Large intestine (tissue), 3 donors: ENCODE measurements around the gene PTPN21. TPM values are rescaled to one million over a fixed set of nuclear protein-coding genes. Genes with fewer than 3 reads are reported as not detected.

Source experiments
- DNase-seq, 2 donors: peaks; one replicate each; pipeline versions ENCODE4 v3.0.0 to v3.0.0-alpha.2; 2013
- H3K27ac ChIP-seq: one replicate; pipeline ENCODE4 v1.5.1; 2013; ENCODE audit warnings: low read length
- H3K27me3 ChIP-seq: 2 replicates; pipeline ENCODE4 v1.6.1; 2013; ENCODE audit warnings: low read length; ENCODE audit not compliant: control insufficient read depth, insufficient read depth
- H3K36me3 ChIP-seq: 2 replicates; pipeline ENCODE4 v1.6.1; 2013; ENCODE audit warnings: low read length; ENCODE audit not compliant: control insufficient read depth, insufficient read depth
- H3K4me1 ChIP-seq: one replicate; pipeline ENCODE4 v1.6.1; 2013; ENCODE audit warnings: low read length; ENCODE audit not compliant: control insufficient read depth, insufficient read depth
- H3K4me3 ChIP-seq: one replicate; pipeline ENCODE4 v1.5.1; 2013; ENCODE audit warnings: low read length
- H3K9me3 ChIP-seq: one replicate; pipeline ENCODE4 v1.6.1; 2013; ENCODE audit warnings: mild to moderate bottlenecking, low read depth, low read length, moderate library complexity; ENCODE audit not compliant: control insufficient read depth
- WGBS: methylation state at CpG from one replicate; pipeline ENCODE4 v1.1.5; 2013; ENCODE audit warnings: low lambda C conversion rate; ENCODE audit not compliant: insufficient coverage; 5-methylcytosine and 5-hydroxymethylcytosine counted together
- polyA plus RNA-seq: library from polyadenylated mRNA; unstranded; fragments of 120-200 nt; gene quantifications from one replicate; pipeline ENCODE4 v1.2.1, GENCODE V29; 2013

Gene PTPN21
- polyA plus RNA-seq, 1 donor = 11.9 TPM

- H3K36me3 ChIP-seq = peaks cover 11% of the 10 kb centered on the region
- H3K9me3 ChIP-seq = no peaks in the 10 kb centered on the region
- no peaks in the 10 kb centered on the region for H3K27me3 ChIP-seq
- no peak overlapping the region for H3K4me3 ChIP-seq
- H3K4me1 ChIP-seq = no peaks in the 10 kb centered on the region
- DNase-seq = no peak
- WGBS = 79% methylated on average over 2 of the region's 2 CpGs
- H3K27ac ChIP-seq = no peak overlapping the region
Observed at GRCh38 chr14:88430976-88431375, 123.8 kb downstream of the PTPN21 start.

- H3K27ac ChIP-seq = no peak overlapping the region
- DNase-seq = no peak
- H3K4me1 ChIP-seq = no peaks in the 10 kb centered on the region
- no peaks in the 10 kb centered on the region for H3K27me3 ChIP-seq
- H3K9me3 ChIP-seq = no peaks in the 10 kb centered on the region
- H3K36me3 ChIP-seq = peaks cover 6% of the 10 kb centered on the region
- 100% methylated on average over 1 of the region's 7 CpGs for WGBS
- H3K4me3 ChIP-seq = no peak overlapping the region
Observed at GRCh38 chr14:88426271-88426670, 128.5 kb downstream of the PTPN21 start.

- Histone ChIP-seq H3K27me3 (no peaks in the 10 kb centered on the region), H3K4me3 (no peak overlapping the region), H3K27ac (no peak overlapping the region), H3K4me1 (no peaks in the 10 kb centered on the region), H3K36me3 (peaks cover 16% of the 10 kb centered on the region), H3K9me3 (no peaks in the 10 kb centered on the region)
- DNase-seq = no peak
Observed at GRCh38 chr14:88424573-88424972, 130.2 kb downstream of the PTPN21 start.

- Histone ChIP-seq H3K36me3 (peaks cover 18% of the 10 kb centered on the region), H3K4me3 (no peak overlapping the region), H3K27me3 (no peaks in the 10 kb centered on the region), H3K9me3 (peaks cover 7% of the 10 kb centered on the region), H3K27ac (no peak overlapping the region), H3K4me1 (no peaks in the 10 kb centered on the region)
- WGBS = no CpG with 5 or more reads among the region's 3 CpGs
- no peak for DNase-seq
Observed at GRCh38 chr14:88422919-88423650, 131.7 kb downstream of the PTPN21 start.

- Histone ChIP-seq H3K27ac (no peak overlapping the region), H3K4me1 (no peaks in the 10 kb centered on the region), H3K4me3 (no peak overlapping the region), H3K9me3 (peaks cover 15% of the 10 kb centered on the region), H3K27me3 (no peaks in the 10 kb centered on the region), H3K36me3 (peaks cover 17% of the 10 kb centered on the region)
- no peak for DNase-seq
Observed at GRCh38 chr14:88422047-88422446, 132.8 kb downstream of the PTPN21 start.

- WGBS = no CpG with 5 or more reads among the region's 4 CpGs
- no peak for DNase-seq
- Histone ChIP-seq H3K27me3 (no peaks in the 10 kb centered on the region), H3K4me1 (no peaks in the 10 kb centered on the region), H3K36me3 (peaks cover 22% of the 10 kb centered on the region), H3K27ac (no peak overlapping the region), H3K4me3 (no peak overlapping the region), H3K9me3 (peaks cover 15% of the 10 kb centered on the region)
Observed at GRCh38 chr14:88421286-88421685, 133.5 kb downstream of the PTPN21 start.

GRCh38 chr14:88420187-88420586, 134.6 kb downstream of the PTPN21 start:
- no peaks in the 10 kb centered on the region for H3K4me1 ChIP-seq
- 100% methylated on average over 1 of the region's 3 CpGs for WGBS
- peaks cover 19% of the 10 kb centered on the region for H3K9me3 ChIP-seq
- H3K4me3 ChIP-seq = no peak overlapping the region
- H3K36me3 ChIP-seq = peaks cover 22% of the 10 kb centered on the region
- no peaks in the 10 kb centered on the region for H3K27me3 ChIP-seq
- no peak overlapping the region for H3K27ac ChIP-seq
- no peak for DNase-seq

GRCh38 chr14:88417594-88417993, 137.2 kb downstream of the PTPN21 start:
- Histone ChIP-seq H3K27ac (no peak overlapping the region), H3K4me3 (no peak overlapping the region), H3K27me3 (no peaks in the 10 kb centered on the region), H3K4me1 (no peaks in the 10 kb centered on the region), H3K9me3 (peaks cover 19% of the 10 kb centered on the region), H3K36me3 (peaks cover 22% of the 10 kb centered on the region)
- no peak for DNase-seq

Other genes with a start within 250 kb of the PTPN21 start
- gene KCNK10, start 231.7 kb downstream of the PTPN21 start, polyA plus RNA-seq = 4.5 TPM
- gene SPATA7, start 169.3 kb downstream of the PTPN21 start, polyA plus RNA-seq = 18.0 TPM
- gene ZC3H14, start 8.0 kb upstream of the PTPN21 start, polyA plus RNA-seq = 65.0 TPM
- gene EML5, start 237.9 kb upstream of the PTPN21 start, polyA plus RNA-seq = 6.2 TPM